HepG2 (cell line): Measurements from ENCODE around the gene SRXN1. TPM values are rescaled to one million over a fixed set of nuclear protein-coding genes. Genes with fewer than 3 reads are reported as not detected.
A peak's percentile ranks its signal among the peaks of the same experiment; 100 is the strongest.

Source experiments
- CREB1 ChIP-seq, 2 experiments: fragments of 450-650 bp in 1 of 2; IDR thresholded peaks; 2 replicates each; pipeline ENCODE4 v1.6.1; 2016 to 2017; ENCODE audit warnings: control low read depth in 1 of 2, mild to moderate bottlenecking in 1 of 2, missing compliant biosample characterization in 1 of 2, missing genetic modification characterization in 1 of 2
- HMGA1 ChIP-seq: sonication (generic); formaldehyde crosslinking; conservative IDR thresholded peaks from 2 replicates; pipeline ENCODE4 v1.4.0; 2020; ENCODE audit warnings: missing genetic modification reagents
- HOXA3 ChIP-seq: sonication (generic); formaldehyde crosslinking; IDR thresholded peaks from 2 replicates; pipeline ENCODE4 v1.5.0; 2020; ENCODE audit warnings: missing genetic modification reagents
- HOXA5 ChIP-seq: sonication (generic); formaldehyde crosslinking; IDR thresholded peaks from 2 replicates; pipeline ENCODE4 v1.4.0; 2020; ENCODE audit warnings: missing genetic modification reagents
- KLF9 ChIP-seq: IDR thresholded peaks from 2 replicates; pipeline ENCODE4 v1.6.1; 2016; ENCODE audit warnings: low read depth
- SRSF9 ChIP-seq: fragments of 200-400 bp; formaldehyde crosslinking; IDR thresholded peaks from 2 replicates; pipeline ENCODE4 v1.6.1; 2018; ENCODE audit warnings: borderline replicate concordance, mild to moderate bottlenecking, low read depth, low read length; ENCODE audit not compliant: insufficient read depth, poor library complexity, severe bottlenecking
- SUZ12 ChIP-seq: fragments of 150-350 bp; IDR thresholded peaks from 2 replicates; pipeline ENCODE4 v1.6.1; 2014; ENCODE audit warnings: low read depth, low read length
- ZFP62 ChIP-seq: sonication (generic); formaldehyde crosslinking; IDR thresholded peaks from 2 replicates; pipeline ENCODE4 v1.4.0; 2020; ENCODE audit warnings: missing genetic modification reagents
- ZMYM3 ChIP-seq: sonication (generic); formaldehyde crosslinking; IDR thresholded peaks from 2 replicates; pipeline ENCODE4 v1.5.1; 2020; ENCODE audit warnings: mild to moderate bottlenecking, missing genetic modification reagents
- ZNF879 ChIP-seq: sonication (generic); formaldehyde crosslinking; IDR thresholded peaks from 2 replicates; pipeline ENCODE4 v1.8.1; 2023; ENCODE audit warnings: missing genetic modification reagents
- polyA plus RNA-seq, 8 experiments: library from polyadenylated mRNA; depleted of rRNA in 3 of 8; stranded (reverse) in 7 of 8; unstranded in 1 of 8; fragments of >200 nt; fragmentation: Illumina TruSeq in 4 of 8; extraction: Trizol in 4 of 8; gene quantifications; 2 replicates each; pipeline versions ENCODE4 v1.2.1 to v1.2.3, GENCODE V29; 2011 to 2016; ENCODE audit warnings: low read depth in 4 of 8, missing spikeins in 1 of 8, mixed read lengths in 1 of 8; ENCODE audit not compliant: insufficient read depth in 1 of 8
- total RNA-seq, 5 experiments: library from RNA; depleted of rRNA; stranded (reverse); fragments of >200 nt; fragmentation: Illumina TruSeq; extraction: Trizol; gene quantifications; 2 replicates each; pipeline ENCODE4 v1.2.3, GENCODE V29; 2016; ENCODE audit warnings: low read depth in 1 of 5
- TF ChIP-seq, protein P1 (sequence below): sonication (generic); formaldehyde crosslinking; IDR thresholded peaks from 2 replicates; pipeline ENCODE4 v1.4.0; 2020; ENCODE audit warnings: mild to moderate bottlenecking, missing genetic modification reagents
- TF ChIP-seq, protein P2 (sequence below): sonication (generic); formaldehyde crosslinking; IDR thresholded peaks from 2 replicates; pipeline ENCODE4 v1.5.1; 2020; ENCODE audit warnings: mild to moderate bottlenecking, moderate library complexity, missing genetic modification reagents
- TF ChIP-seq, protein P3 (sequence below): sonication (generic); formaldehyde crosslinking; IDR thresholded peaks from 2 replicates; pipeline ENCODE4 v1.4.0; 2020; ENCODE audit warnings: missing genetic modification reagents, mild to moderate bottlenecking, borderline replicate concordance
- TF ChIP-seq, protein P4 (sequence below): sonication (generic); formaldehyde crosslinking; IDR thresholded peaks from 2 replicates; pipeline ENCODE4 v1.4.0; 2020; ENCODE audit warnings: missing genetic modification reagents

The SRXN1 gene
- total and polyA plus RNA-seq, 2 of the 13 experiments (the other 11 are each of a cell fraction or from before 2014, with no cell fraction given), result 29.9 to 87.7 TPM

DNA sequence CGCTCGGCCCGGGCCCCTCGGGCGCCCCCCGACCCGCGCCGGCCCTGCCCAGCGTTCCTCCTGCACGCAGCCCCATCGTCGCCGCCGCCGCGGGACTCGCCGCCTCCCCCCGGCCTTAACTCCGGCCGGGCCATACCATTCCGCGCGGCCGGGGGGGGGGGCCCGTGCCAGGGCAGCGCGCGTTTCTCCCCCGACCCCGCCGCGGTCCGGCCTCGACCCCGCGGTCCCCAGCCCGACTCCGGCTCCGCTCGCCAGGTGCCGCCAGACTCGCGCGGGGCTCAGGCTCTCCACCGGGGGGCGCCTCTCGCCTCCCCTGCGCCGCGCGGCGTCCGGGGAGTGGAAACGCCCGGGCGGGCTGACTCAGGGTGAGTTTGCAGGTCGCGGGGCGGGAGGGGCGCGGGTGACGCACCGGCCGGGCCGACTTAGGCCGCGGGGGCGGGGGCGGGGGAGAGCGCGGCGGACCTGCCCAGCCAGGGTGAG is at the start of gene SRXN1 (continued):
- TF ChIP-seq, protein P1, sequence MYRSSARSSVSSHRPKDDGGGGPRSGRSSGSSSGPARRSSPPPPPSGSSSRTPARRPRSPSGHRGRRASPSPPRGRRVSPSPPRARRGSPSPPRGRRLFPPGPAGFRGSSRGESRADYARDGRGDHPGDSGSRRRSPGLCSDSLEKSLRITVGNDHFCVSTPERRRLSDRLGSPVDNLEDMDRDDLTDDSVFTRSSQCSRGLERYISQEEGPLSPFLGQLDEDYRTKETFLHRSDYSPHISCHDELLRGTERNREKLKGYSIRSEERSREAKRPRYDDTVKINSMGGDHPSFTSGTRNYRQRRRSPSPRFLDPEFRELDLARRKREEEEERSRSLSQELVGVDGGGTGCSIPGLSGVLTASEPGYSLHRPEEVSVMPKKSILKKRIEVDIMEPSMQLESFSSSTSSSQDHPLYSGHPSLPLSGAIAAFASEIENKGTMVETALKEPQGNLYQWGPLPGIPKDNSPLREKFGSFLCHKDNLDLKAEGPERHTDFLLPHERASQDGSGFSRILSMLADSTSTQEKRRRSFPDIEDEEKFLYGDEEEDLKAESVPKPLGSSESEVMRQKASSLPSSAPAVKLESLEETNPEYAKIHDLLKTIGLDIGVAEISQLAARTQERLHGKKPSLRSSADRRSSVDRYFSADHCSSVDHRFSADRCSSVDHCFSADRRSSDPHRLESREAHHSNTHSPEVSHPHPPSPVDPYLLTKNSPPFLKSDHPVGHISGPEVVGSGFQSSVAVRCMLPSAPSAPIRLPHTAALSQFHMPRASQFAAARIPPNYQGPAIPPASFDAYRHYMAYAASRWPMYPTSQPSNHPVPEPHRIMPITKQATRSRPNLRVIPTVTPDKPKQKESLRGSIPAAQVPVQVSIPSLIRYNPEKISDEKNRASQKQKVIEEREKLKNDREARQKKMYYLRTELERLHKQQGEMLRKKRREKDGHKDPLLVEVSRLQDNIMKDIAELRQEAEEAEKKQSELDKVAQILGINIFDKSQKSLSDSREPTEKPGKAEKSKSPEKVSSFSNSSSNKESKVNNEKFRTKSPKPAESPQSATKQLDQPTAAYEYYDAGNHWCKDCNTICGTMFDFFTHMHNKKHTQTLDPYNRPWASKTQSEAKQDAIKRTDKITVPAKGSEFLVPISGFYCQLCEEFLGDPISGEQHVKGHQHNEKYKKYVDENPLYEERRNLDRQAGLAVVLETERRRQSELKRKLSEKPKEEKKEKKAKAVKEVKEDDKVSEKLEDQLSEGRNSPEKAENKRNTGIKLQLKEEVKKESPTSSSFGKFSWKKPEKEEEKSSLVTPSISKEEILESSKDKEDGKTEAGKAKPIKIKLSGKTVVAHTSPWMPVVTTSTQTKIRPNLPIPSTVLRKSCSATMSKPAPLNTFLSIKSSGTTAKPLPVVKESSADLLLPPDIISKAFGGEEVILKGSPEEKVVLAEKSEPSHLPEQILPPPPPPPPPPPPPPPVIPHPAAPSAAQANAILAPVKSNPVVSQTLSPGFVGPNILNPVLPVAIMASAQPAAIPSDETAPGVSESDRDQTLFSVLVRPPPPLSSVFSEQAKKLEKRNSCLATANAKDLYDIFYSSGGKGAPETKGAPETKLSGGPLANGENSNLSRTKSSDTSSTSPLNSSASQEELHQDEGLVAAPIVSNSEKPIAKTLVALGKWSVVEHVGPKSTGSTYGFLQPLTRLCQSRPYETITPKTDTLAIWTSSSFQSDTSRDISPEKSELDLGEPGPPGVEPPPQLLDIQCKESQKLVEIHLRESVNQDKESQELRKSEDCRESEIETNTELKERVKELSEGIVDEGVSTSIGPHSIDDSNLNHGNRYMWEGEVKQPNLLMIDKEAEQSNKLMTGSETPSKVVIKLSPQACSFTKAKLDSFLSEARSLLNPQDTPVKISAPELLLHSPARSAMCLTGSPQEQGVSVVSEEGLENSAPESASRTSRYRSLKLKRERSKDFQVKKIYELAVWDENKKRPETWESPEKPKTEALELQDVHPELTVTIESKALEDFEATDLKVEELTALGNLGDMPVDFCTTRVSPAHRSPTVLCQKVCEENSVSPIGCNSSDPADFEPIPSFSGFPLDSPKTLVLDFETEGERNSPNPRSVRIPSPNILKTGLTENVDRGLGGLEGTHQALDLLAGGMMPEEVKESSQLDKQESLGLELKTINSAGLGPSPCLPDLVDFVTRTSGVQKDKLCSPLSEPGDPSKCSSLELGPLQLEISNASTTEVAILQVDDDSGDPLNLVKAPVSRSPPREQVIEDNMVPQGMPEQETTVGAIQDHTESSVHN (CRISPR knock-in tag), result no peak
- TF ChIP-seq, protein P2, sequence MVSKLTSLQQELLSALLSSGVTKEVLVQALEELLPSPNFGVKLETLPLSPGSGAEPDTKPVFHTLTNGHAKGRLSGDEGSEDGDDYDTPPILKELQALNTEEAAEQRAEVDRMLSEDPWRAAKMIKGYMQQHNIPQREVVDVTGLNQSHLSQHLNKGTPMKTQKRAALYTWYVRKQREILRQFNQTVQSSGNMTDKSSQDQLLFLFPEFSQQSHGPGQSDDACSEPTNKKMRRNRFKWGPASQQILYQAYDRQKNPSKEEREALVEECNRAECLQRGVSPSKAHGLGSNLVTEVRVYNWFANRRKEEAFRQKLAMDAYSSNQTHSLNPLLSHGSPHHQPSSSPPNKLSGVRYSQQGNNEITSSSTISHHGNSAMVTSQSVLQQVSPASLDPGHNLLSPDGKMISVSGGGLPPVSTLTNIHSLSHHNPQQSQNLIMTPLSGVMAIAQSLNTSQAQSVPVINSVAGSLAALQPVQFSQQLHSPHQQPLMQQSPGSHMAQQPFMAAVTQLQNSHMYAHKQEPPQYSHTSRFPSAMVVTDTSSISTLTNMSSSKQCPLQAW (CRISPR knock-in tag), result no peak
- TF ChIP-seq SUZ12, result no peak
- TF ChIP-seq KLF9, result no peak
- no peak for TF ChIP-seq HMGA1 (CRISPR knock-in tag)
- TF ChIP-seq, protein P3, sequence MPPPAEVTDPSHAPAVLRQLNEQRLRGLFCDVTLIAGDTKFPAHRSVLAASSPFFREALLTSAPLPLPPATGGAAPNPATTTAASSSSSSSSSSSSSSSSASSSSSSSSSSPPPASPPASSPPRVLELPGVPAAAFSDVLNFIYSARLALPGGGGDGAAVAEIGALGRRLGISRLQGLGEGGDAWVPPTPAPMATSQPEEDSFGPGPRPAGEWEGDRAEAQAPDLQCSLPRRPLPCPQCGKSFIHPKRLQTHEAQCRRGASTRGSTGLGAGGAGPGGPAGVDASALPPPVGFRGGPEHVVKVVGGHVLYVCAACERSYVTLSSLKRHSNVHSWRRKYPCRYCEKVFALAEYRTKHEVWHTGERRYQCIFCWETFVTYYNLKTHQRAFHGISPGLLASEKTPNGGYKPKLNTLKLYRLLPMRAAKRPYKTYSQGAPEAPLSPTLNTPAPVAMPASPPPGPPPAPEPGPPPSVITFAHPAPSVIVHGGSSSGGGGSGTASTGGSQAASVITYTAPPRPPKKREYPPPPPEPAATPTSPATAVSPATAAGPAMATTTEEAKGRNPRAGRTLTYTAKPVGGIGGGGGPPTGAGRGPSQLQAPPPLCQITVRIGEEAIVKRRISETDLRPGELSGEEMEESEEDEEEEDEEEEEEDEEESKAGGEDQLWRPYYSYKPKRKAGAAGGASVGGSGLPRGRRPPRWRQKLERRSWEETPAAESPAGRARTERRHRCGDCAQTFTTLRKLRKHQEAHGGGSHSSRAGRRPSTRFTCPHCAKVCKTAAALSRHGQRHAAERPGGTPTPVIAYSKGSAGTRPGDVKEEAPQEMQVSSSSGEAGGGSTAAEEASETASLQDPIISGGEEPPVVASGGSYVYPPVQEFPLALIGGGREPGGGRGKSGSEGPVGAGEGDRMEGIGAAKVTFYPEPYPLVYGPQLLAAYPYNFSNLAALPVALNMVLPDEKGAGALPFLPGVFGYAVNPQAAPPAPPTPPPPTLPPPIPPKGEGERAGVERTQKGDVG (CRISPR knock-in tag), result no peak
- no peak for TF ChIP-seq ZMYM3
- TF ChIP-seq HOXA5 (CRISPR knock-in tag), result peak; percentile 33; the same call in 1 of the 2 replicates
- peak; percentile 21; the same call in 1 of the 2 replicates for TF ChIP-seq CREB1 (IDR thresholded peaks at IDR 0.05)
- no peak for TF ChIP-seq CREB1 (CRISPR knock-in tag; IDR thresholded peaks at IDR 0.05)
- no peak for TF ChIP-seq SRSF9
- TF ChIP-seq ZFP62, result 0 out of 2 replicates have a peak, but pooled peaks have one; percentile 70
- peak; percentile 86 for TF ChIP-seq HOXA3 (CRISPR knock-in tag)
- TF ChIP-seq, protein P4, sequence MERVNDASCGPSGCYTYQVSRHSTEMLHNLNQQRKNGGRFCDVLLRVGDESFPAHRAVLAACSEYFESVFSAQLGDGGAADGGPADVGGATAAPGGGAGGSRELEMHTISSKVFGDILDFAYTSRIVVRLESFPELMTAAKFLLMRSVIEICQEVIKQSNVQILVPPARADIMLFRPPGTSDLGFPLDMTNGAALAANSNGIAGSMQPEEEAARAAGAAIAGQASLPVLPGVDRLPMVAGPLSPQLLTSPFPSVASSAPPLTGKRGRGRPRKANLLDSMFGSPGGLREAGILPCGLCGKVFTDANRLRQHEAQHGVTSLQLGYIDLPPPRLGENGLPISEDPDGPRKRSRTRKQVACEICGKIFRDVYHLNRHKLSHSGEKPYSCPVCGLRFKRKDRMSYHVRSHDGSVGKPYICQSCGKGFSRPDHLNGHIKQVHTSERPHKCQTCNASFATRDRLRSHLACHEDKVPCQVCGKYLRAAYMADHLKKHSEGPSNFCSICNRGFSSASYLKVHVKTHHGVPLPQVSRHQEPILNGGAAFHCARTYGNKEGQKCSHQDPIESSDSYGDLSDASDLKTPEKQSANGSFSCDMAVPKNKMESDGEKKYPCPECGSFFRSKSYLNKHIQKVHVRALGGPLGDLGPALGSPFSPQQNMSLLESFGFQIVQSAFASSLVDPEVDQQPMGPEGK (CRISPR knock-in tag), result peak; percentile 93
- no peak for TF ChIP-seq ZNF879 (CRISPR knock-in tag)
